Tibial artery (tissue), 4 donors: ENCODE data around the gene TRMT10A.

Source experiments
- DNase-seq, 2 donors: peaks; one replicate each; pipeline ENCODE4 v3.0.0-alpha.2; 2019
- H3K27ac ChIP-seq, 2 donors: fragments of 200-600 bp; sonication (generic) in 1 of 2; 1 replicate in 1 of 2; 2 replicates in 1 of 2; pipeline ENCODE4 v1.5.1; 2018 to 2019; ENCODE audit warnings: mild to moderate bottlenecking in 1 of 2
- H3K27me3 ChIP-seq, 2 donors: fragments of 200-600 bp; sonication (generic) in 1 of 2; one replicate each; pipeline versions ENCODE4 v1.5.1 to v1.6.0; 2016 to 2019
- H3K36me3 ChIP-seq, 3 donors: fragments of 200-600 bp; sonication (generic) in 2 of 3; one replicate each; pipeline ENCODE4 v1.5.1; 2016 to 2019; ENCODE audit warnings: mild to moderate bottlenecking in 2 of 3
- H3K4me1 ChIP-seq, 4 donors: fragments of 200-600 bp; sonication (generic) in 2 of 4; 1 replicate in 3 of 4; 2 replicates in 1 of 4; pipeline ENCODE4 v1.5.1; 2016 to 2019
- H3K4me3 ChIP-seq, 2 donors: fragments of 200-600 bp; sonication (generic) in 1 of 2; 1 replicate in 1 of 2; 2 replicates in 1 of 2; pipeline ENCODE4 v1.5.1; 2018 to 2019; ENCODE audit warnings: mild to moderate bottlenecking in 2 of 2
- H3K9me3 ChIP-seq, 3 donors: fragments of 200-600 bp; sonication (generic) in 1 of 3; one replicate each; pipeline ENCODE4 v1.5.1; 2016 to 2019
- intact Hi-C: fragments of 100-400 bp; cut with DNase I; formaldehyde crosslinking; loops from one replicate; pipeline ENCODE4 v1.15.0; 2023; ENCODE audit warnings: low total_unique reads
- TF ChIP-seq, protein P1 (sequence below), 2 experiments: fragments of 200-600 bp in 1 of 2; fragments of 450-650 bp in 1 of 2; IDR thresholded peaks; one replicate each; pipeline ENCODE4 v1.5.1; 2017 to 2019; ENCODE audit warnings: antibody characterized with exemption in 2 of 2, mild to moderate bottlenecking in 1 of 2, moderate library complexity in 1 of 2

The TRMT10A gene

DNA sequence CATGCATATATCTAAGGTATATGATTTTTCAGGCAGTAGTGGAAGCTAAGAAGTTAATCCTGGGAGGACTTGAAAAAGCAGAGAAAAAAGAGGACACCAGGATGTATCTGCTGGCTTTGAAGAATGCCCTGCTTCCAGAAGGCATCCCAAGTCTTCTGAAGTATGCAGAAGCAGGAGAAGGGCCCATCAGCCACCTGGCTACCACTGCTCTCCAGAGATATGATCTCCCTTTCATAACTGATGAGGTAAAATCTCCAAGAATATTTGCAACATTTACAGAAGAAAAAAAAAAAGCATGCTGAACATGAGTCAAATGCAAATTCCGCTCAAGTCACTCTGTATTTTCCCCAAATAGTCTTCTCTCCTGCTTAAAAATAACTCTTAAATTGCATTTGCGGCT is 42.9 kb upstream of the TRMT10A start:
- Histone ChIP-seq H3K27me3 (no peaks in the 10 kb centered on the region), H3K36me3 (no peaks in the 10 kb centered on the region), H3K9me3 (no peaks in the 10 kb centered on the region), H3K4me3 (no peak overlapping the region), H3K27ac (no peak overlapping the region), H3K4me1 (peaks cover 0 to 17% (median 10%) of the 10 kb centered on the region in 4 donors)
- intact Hi-C loops: no loop called here
- TF ChIP-seq, protein P1, sequence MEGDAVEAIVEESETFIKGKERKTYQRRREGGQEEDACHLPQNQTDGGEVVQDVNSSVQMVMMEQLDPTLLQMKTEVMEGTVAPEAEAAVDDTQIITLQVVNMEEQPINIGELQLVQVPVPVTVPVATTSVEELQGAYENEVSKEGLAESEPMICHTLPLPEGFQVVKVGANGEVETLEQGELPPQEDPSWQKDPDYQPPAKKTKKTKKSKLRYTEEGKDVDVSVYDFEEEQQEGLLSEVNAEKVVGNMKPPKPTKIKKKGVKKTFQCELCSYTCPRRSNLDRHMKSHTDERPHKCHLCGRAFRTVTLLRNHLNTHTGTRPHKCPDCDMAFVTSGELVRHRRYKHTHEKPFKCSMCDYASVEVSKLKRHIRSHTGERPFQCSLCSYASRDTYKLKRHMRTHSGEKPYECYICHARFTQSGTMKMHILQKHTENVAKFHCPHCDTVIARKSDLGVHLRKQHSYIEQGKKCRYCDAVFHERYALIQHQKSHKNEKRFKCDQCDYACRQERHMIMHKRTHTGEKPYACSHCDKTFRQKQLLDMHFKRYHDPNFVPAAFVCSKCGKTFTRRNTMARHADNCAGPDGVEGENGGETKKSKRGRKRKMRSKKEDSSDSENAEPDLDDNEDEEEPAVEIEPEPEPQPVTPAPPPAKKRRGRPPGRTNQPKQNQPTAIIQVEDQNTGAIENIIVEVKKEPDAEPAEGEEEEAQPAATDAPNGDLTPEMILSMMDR (IDR thresholded peaks at IDR 0.05): no peak
- DNase-seq: no peak

GRCh38 chr4:99594818-99595217 is 31.0 kb upstream of the TRMT10A start:
- H3K4me1 ChIP-seq: no peaks in the 10 kb centered on the region
- no peak overlapping the region for H3K27ac ChIP-seq
- H3K4me3 ChIP-seq: no peak overlapping the region
- no peak for DNase-seq
- H3K36me3 ChIP-seq: no peaks in the 10 kb centered on the region
- no peaks in the 10 kb centered on the region for H3K27me3 ChIP-seq
- TF ChIP-seq, protein P1 (IDR thresholded peaks at IDR 0.05): no peak
- H3K9me3 ChIP-seq: no peaks in the 10 kb centered on the region
- intact Hi-C loops: no loop called here

GRCh38 chr4:99593781-99594641 is 30.2 kb upstream of the TRMT10A start:
- H3K36me3 ChIP-seq: no peaks in the 10 kb centered on the region
- no peaks in the 10 kb centered on the region for H3K4me1 ChIP-seq
- TF ChIP-seq, protein P1 (IDR thresholded peaks at IDR 0.05): no peak
- no peak for DNase-seq
- no peak overlapping the region for H3K27ac ChIP-seq
- H3K27me3 ChIP-seq: no peaks in the 10 kb centered on the region
- H3K9me3 ChIP-seq: no peaks in the 10 kb centered on the region
- H3K4me3 ChIP-seq: no peak overlapping the region
- intact Hi-C loops: no loop called here

DNA sequence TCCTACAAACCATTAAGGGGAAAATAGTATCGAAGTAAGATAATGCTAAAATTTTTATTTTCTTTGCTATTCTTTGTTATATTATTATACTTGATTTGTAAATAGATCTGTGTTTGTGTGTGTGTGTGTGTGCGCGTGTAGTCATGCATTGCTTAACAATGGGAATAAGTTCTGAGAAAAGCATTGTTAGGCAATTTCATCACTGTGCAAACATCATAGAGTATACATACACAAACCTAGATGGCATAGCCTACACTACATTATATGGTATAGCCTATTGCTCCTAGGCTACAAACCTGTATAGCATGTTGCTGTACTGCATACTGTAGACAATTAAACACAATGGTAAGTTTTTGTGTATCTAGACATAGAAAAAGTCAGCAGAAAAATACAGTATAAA is 27.9 kb upstream of the TRMT10A start:
- peaks cover 0 to 14% (median 0%) of the 10 kb centered on the region in 4 donors for H3K4me1 ChIP-seq
- TF ChIP-seq, protein P1 (IDR thresholded peaks at IDR 0.05): no peak
- no peaks in the 10 kb centered on the region for H3K36me3 ChIP-seq
- H3K9me3 ChIP-seq: no peaks in the 10 kb centered on the region
- H3K4me3 ChIP-seq: no peak overlapping the region
- no peak overlapping the region for H3K27ac ChIP-seq
- no peak for DNase-seq
- H3K27me3 ChIP-seq: no peaks in the 10 kb centered on the region
- intact Hi-C loops: no loop called here

DNA sequence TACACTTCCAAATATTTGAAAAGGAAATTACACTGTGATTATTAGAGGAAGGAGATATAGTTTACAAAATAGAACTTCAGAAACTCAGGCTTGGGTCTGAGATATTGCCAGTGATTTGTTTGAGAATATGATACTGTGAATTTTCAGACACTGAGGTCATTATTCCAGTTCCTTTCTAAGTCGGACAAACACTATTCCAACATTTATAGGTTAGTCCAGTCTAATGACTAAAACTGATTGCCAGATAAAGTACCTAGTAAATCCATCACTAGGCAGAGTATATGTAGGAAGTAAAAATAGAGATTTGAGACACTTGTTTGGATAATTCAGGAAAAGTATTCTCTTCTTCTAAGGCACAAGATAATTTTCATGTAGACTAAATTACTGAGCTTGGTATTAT is 24.0 kb upstream of the TRMT10A start:
- H3K27me3 ChIP-seq: no peaks in the 10 kb centered on the region
- H3K9me3 ChIP-seq: no peaks in the 10 kb centered on the region
- intact Hi-C loops: no loop called here
- no peaks in the 10 kb centered on the region for H3K36me3 ChIP-seq
- TF ChIP-seq, protein P1 (IDR thresholded peaks at IDR 0.05): no peak
- no peak for DNase-seq
- no peak overlapping the region for H3K4me3 ChIP-seq
- H3K4me1 ChIP-seq: peaks cover 0 to 14% (median 0%) of the 10 kb centered on the region in 4 donors
- peak overlapping the region; percentile 15 to 19 for H3K27ac ChIP-seq
